ENCODE measurements around the gene SPSB1. TPM values are rescaled to one million over a fixed set of nuclear protein-coding genes. Genes with fewer than 3 reads are reported as not detected.

The SPSB1 gene
- polyA plus RNA-seq, 1 donor (not counting 4 experiments of a cell fraction or from before 2014, with no cell fraction given): 19.8 TPM

GRCh38 chr1:9349331-9349851 lies 56.7 kb downstream of the SPSB1 start:
- Histone ChIP-seq H3K27me3 (ENCODE audit: control insufficient read depth, extremely low read depth, insufficient read depth, low read length) (no peaks in the 10 kb centered on the region), H2AFZ (ENCODE audit: control insufficient read depth, low read length) (no peak overlapping the region), H3K4me1 (ENCODE audit: control insufficient read depth, extremely low read depth, insufficient read depth, low read length) (peaks cover 17% of the 10 kb centered on the region), H3K9me1 (ENCODE audit: control insufficient read depth, extremely low read depth, insufficient read depth, low read length) (peaks cover 8% of the 10 kb centered on the region), H3K27ac (ENCODE audit: control insufficient read depth, insufficient read depth, low read length) (no peak overlapping the region), H3K9me3 (ENCODE audit: control insufficient read depth, low read depth, low read length) (no peaks in the 10 kb centered on the region), H3K4me2 (ENCODE audit: control insufficient read depth, extremely low read depth, insufficient read depth, low read depth, low read length) (no peak overlapping the region), H4K20me1 (ENCODE audit: control insufficient read depth, extremely low read depth, insufficient read depth, low read length) (peaks cover 43% of the 10 kb centered on the region), H3K4me3 (ENCODE audit: control insufficient read depth in 2 of 3, extremely low read depth in 1 of 3, insufficient read depth in 2 of 3, low read depth in 1 of 3, low read length in 3 of 3) (no peak overlapping the region), H3K9ac (ENCODE audit: control insufficient read depth, extremely low read depth, insufficient read depth, low read length) (no peak overlapping the region), H3K79me2 (ENCODE audit: control insufficient read depth, insufficient read depth, low read length) (peaks cover 65% of the 10 kb centered on the region), H3K36me3 (ENCODE audit: control insufficient read depth in 2 of 2, extremely low read depth in 1 of 2, insufficient read depth in 2 of 2, low read length in 2 of 2) (peaks cover 0 to 3% of the 10 kb centered on the region in 2 experiments)
- dilution Hi-C loops (cut with MboI; ENCODE audit: extremely low pct_ligation_motif_present, low sequenced_read_pairs): no loop called here
- TF ChIP-seq, protein P1, sequence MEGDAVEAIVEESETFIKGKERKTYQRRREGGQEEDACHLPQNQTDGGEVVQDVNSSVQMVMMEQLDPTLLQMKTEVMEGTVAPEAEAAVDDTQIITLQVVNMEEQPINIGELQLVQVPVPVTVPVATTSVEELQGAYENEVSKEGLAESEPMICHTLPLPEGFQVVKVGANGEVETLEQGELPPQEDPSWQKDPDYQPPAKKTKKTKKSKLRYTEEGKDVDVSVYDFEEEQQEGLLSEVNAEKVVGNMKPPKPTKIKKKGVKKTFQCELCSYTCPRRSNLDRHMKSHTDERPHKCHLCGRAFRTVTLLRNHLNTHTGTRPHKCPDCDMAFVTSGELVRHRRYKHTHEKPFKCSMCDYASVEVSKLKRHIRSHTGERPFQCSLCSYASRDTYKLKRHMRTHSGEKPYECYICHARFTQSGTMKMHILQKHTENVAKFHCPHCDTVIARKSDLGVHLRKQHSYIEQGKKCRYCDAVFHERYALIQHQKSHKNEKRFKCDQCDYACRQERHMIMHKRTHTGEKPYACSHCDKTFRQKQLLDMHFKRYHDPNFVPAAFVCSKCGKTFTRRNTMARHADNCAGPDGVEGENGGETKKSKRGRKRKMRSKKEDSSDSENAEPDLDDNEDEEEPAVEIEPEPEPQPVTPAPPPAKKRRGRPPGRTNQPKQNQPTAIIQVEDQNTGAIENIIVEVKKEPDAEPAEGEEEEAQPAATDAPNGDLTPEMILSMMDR (optimal IDR thresholded peaks at IDR 0.05 in 1 of 3, IDR thresholded peaks at IDR 0.05 in 1 of 3, conservative IDR thresholded peaks at IDR 0.05 in 1 of 3; ENCODE audit: extremely low read depth in 1 of 3, insufficient read depth in 2 of 3, low read length in 3 of 3): no peak
- no peak for TF ChIP-seq EZH2 (IDR thresholded peaks at IDR 0.05; ENCODE audit: low read length)
- FAIRE-seq: no peak
- no peak for DNase-seq (ENCODE audit: low read depth, low spot score)

DNA sequence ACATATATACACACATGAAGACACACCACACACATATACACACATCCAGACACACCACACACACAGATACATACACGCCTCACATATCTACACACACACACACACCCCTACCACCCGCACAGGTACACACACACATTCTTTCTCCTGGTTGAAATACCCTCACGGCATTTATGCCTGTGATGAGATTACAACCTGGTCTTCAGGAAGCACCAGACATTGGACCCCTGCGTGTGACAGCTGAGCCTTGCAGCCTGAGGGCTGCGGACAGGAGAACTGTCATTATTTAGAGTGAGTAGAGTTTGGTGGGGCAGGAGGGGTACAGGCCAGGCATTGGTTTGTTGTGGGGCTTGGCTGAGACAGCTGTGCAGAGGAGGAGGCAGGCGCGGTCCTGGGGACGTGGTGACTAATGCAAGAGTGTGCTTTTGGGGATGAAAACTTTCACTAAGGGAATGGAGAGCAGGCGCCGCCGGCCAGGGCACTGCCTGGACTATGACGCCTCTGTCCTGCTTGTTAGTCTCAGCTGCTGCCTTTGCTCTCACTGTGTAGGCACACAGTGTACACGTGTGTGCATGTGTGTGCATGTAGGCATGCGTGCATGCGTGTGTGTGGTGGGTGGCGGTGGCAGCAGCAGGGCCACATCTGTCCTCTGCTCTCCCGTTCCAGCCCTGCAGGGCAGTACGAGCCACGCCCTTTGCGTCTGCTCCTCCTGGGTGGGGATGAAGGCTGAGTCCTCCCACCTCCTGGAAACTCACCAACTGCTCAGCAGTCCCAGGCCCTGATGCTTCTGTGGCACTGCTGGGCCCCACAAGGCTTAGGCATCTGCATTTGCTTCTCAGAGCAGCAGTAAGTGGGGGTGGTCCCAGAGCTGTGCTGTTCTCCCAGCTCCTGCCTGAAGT lies 57.6 kb downstream of the SPSB1 start:
- H3K9ac ChIP-seq (ENCODE audit: control insufficient read depth, extremely low read depth, insufficient read depth, low read length): no peak overlapping the region
- peaks cover 1 to 7% of the 10 kb centered on the region in 2 experiments for H3K36me3 ChIP-seq (ENCODE audit: control insufficient read depth in 2 of 2, extremely low read depth in 1 of 2, insufficient read depth in 2 of 2, low read length in 2 of 2)
- H3K4me3 ChIP-seq (ENCODE audit: control insufficient read depth in 2 of 3, extremely low read depth in 1 of 3, insufficient read depth in 2 of 3, low read depth in 1 of 3, low read length in 3 of 3): no peak overlapping the region
- H3K9me1 ChIP-seq (ENCODE audit: control insufficient read depth, extremely low read depth, insufficient read depth, low read length): peaks cover 6% of the 10 kb centered on the region
- no peak overlapping the region for H2AFZ ChIP-seq (ENCODE audit: control insufficient read depth, low read length)
- no peak overlapping the region for H3K27ac ChIP-seq (ENCODE audit: control insufficient read depth, insufficient read depth, low read length)
- peaks cover 35% of the 10 kb centered on the region for H4K20me1 ChIP-seq (ENCODE audit: control insufficient read depth, extremely low read depth, insufficient read depth, low read length)
- no peak for FAIRE-seq
- H3K4me2 ChIP-seq (ENCODE audit: control insufficient read depth, extremely low read depth, insufficient read depth, low read depth, low read length): no peak overlapping the region
- no peaks in the 10 kb centered on the region for H3K9me3 ChIP-seq (ENCODE audit: control insufficient read depth, low read depth, low read length)
- peaks cover 16% of the 10 kb centered on the region for H3K4me1 ChIP-seq (ENCODE audit: control insufficient read depth, extremely low read depth, insufficient read depth, low read length)
- TF ChIP-seq EZH2 (IDR thresholded peaks at IDR 0.05; ENCODE audit: low read length): no peak
- TF ChIP-seq, protein P1 (optimal IDR thresholded peaks at IDR 0.05 in 1 of 3, IDR thresholded peaks at IDR 0.05 in 1 of 3, conservative IDR thresholded peaks at IDR 0.05 in 1 of 3; ENCODE audit: extremely low read depth in 1 of 3, insufficient read depth in 2 of 3, low read length in 3 of 3): no peak
- peaks cover 57% of the 10 kb centered on the region for H3K79me2 ChIP-seq (ENCODE audit: control insufficient read depth, insufficient read depth, low read length)
- H3K27me3 ChIP-seq (ENCODE audit: control insufficient read depth, extremely low read depth, insufficient read depth, low read length): no peaks in the 10 kb centered on the region
- dilution Hi-C loops (cut with MboI; ENCODE audit: extremely low pct_ligation_motif_present, low sequenced_read_pairs): no loop called here
- no peak for DNase-seq (ENCODE audit: low read depth, low spot score)

Data from keratinocyte (primary cell).